ENCODE data around the gene NFIC. TPM values are rescaled to one million over a fixed set of nuclear protein-coding genes. Genes with fewer than 3 reads are reported as not detected.

NFIC gene
- total RNA-seq, 4 donors from 2014 or later, result 76.2 to 183 (median 132) TPM

DNA sequence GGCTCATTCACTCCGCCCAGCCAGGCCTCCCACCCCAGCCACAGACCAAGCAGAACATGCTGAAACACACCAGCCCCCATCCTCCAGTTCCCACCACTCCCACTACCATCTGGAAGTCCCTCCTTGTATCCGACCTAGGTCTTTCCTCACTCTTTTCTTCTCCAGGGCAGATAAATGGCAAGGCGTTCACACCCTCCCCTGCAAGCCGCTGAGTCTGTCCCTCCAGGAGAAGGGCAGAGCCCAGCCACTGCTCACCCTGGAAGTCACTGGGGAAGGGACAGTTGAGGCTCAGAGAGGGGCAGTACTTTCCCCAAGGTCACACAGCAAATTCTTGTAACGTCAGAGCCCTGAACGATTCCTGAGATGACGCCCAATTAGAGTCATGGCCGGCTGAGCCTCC, 45.5 kb upstream of the NFIC start:
- intact Hi-C loops (cut with DNase I), result no loop called here
- H3K27ac ChIP-seq, result no peak overlapping the region

GRCh38 chr19:3321696-3322095, 44.7 kb upstream of the NFIC start:
- H3K27me3 ChIP-seq, result no peaks in the 10 kb centered on the region
- no peaks in the 10 kb centered on the region for H3K9me3 ChIP-seq
- H3K4me3 ChIP-seq (replicated peaks in 1 of 3), result no peak overlapping the region
- no peak for DNase-seq
- no peak for TF ChIP-seq POLR2A (IDR thresholded peaks at IDR 0.05)
- H3K36me3 ChIP-seq, result no peaks in the 10 kb centered on the region
- no peak overlapping the region for H3K27ac ChIP-seq
- H3K4me1 ChIP-seq, result no peaks in the 10 kb centered on the region
- 65 to 67% methylated on average over 6 of the region's 6 CpGs for WGBS, 2 donors
- intact Hi-C loops (cut with DNase I), result no loop called here

More for the DNA sequence above, 45.5 kb upstream of the NFIC start:
- Histone ChIP-seq H3K4me3 (replicated peaks in 1 of 3) (no peak overlapping the region), H3K36me3 (no peaks in the 10 kb centered on the region), H3K4me1 (no peaks in the 10 kb centered on the region), H3K27me3 (no peaks in the 10 kb centered on the region), H3K9me3 (no peaks in the 10 kb centered on the region)
- 52 to 69% methylated on average over 8 of the region's 8 CpGs for WGBS, 2 donors
- DNase-seq, result no peak
- TF ChIP-seq, protein P1, sequence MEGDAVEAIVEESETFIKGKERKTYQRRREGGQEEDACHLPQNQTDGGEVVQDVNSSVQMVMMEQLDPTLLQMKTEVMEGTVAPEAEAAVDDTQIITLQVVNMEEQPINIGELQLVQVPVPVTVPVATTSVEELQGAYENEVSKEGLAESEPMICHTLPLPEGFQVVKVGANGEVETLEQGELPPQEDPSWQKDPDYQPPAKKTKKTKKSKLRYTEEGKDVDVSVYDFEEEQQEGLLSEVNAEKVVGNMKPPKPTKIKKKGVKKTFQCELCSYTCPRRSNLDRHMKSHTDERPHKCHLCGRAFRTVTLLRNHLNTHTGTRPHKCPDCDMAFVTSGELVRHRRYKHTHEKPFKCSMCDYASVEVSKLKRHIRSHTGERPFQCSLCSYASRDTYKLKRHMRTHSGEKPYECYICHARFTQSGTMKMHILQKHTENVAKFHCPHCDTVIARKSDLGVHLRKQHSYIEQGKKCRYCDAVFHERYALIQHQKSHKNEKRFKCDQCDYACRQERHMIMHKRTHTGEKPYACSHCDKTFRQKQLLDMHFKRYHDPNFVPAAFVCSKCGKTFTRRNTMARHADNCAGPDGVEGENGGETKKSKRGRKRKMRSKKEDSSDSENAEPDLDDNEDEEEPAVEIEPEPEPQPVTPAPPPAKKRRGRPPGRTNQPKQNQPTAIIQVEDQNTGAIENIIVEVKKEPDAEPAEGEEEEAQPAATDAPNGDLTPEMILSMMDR (IDR thresholded peaks at IDR 0.05), result no peak
- TF ChIP-seq POLR2A (IDR thresholded peaks at IDR 0.05), result no peak

GRCh38 chr19:3322199-3322978, 44.0 kb upstream of the NFIC start:
- Histone ChIP-seq H3K27ac (no peak overlapping the region), H3K36me3 (no peaks in the 10 kb centered on the region), H3K9me3 (no peaks in the 10 kb centered on the region), H3K27me3 (no peaks in the 10 kb centered on the region), H3K4me1 (no peaks in the 10 kb centered on the region), H3K4me3 (replicated peaks in 1 of 3) (no peak overlapping the region)
- intact Hi-C loops (cut with DNase I), result no loop called here
- 76 to 79% methylated on average over 6 of the region's 6 CpGs for WGBS, 2 donors
- no peak for DNase-seq
- no peak for TF ChIP-seq POLR2A (IDR thresholded peaks at IDR 0.05)
- TF ChIP-seq, protein P1 (IDR thresholded peaks at IDR 0.05), result no peak

DNA sequence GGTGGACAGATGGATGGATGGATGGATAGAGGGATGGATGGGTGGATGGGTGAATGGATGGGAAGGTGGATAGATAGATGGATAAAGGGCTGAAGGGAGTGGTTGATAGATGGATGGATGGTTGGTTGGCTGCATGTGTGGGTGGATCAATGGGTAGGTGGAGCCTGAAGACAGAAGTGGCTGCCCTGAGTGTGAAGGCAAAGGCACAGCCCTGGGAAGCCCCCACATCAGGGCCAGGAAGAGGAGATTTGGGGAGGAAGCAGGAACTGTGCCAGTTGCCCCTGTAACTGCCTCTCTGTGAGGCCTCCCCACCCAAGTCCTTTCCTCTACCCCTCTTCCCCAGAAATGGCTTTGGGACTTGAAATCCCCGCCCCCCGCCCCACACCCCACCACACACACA, 43.4 kb upstream of the NFIC start:
- DNase-seq, result no peak
- no peaks in the 10 kb centered on the region for H3K27me3 ChIP-seq
- no peaks in the 10 kb centered on the region for H3K9me3 ChIP-seq
- H3K36me3 ChIP-seq, result no peaks in the 10 kb centered on the region
- H3K4me3 ChIP-seq (replicated peaks in 1 of 3), result no peak overlapping the region
- no peak overlapping the region for H3K27ac ChIP-seq
- TF ChIP-seq POLR2A (IDR thresholded peaks at IDR 0.05), result no peak
- TF ChIP-seq, protein P1 (IDR thresholded peaks at IDR 0.05), result no peak
- intact Hi-C loops (cut with DNase I), result no loop called here
- WGBS, 2 donors, result 30 to 50% methylated on average over 2 of the region's 2 CpGs
- H3K4me1 ChIP-seq, result no peaks in the 10 kb centered on the region

GRCh38 chr19:3323658-3324057, 42.7 kb upstream of the NFIC start:
- DNase-seq, result no peak
- no peaks in the 10 kb centered on the region for H3K27me3 ChIP-seq
- H3K27ac ChIP-seq, result no peak overlapping the region
- no peak overlapping the region for H3K4me3 ChIP-seq (replicated peaks in 1 of 3)
- no peaks in the 10 kb centered on the region for H3K36me3 ChIP-seq
- 54 to 63% methylated on average over 2 of the region's 2 CpGs for WGBS, 2 donors
- H3K4me1 ChIP-seq, result no peaks in the 10 kb centered on the region
- TF ChIP-seq, protein P1 (IDR thresholded peaks at IDR 0.05), result no peak
- TF ChIP-seq POLR2A (IDR thresholded peaks at IDR 0.05), result no peak
- intact Hi-C loops (cut with DNase I), result no loop called here
- no peaks in the 10 kb centered on the region for H3K9me3 ChIP-seq
